Measurements from ENCODE around the gene ADAMTSL2. TPM values are rescaled to one million over a fixed set of nuclear protein-coding genes. Genes with fewer than 3 reads are reported as not detected.

Gene ADAMTSL2
- total RNA-seq, 1 donor from 2014 or later: 0.54 TPM

DNA sequence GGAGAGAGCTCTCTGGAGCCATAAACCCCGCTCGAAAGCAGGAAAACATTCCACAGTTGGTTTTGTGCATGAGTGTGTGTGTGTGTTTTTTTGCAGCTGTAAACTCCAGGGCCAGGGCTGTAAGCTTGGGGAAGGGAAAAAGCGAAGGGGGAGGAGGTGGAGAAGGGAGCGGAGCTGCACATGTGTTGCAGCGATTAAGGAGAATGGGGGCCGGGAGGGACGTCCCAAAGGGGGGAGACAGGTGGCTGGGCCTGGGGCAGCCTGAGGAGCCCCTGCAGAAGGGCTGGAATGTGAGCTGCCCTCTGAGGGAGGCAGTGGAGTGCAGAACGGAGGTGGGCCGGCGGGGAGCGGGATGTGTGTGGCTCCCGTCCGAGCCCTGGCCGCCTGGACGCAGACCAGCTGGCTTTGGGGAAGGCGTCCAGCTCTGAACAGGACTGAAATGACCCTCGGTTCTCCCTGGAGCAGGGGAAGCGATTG is 7.0 kb upstream of the ADAMTSL2 start:
- peaks cover 80% of the 10 kb centered on the region for H3K27me3 ChIP-seq (ENCODE audit: control insufficient read depth, insufficient read depth, low read length)
- DNase-seq (ENCODE audit: low read depth): no peak
- TF ChIP-seq, protein P1, sequence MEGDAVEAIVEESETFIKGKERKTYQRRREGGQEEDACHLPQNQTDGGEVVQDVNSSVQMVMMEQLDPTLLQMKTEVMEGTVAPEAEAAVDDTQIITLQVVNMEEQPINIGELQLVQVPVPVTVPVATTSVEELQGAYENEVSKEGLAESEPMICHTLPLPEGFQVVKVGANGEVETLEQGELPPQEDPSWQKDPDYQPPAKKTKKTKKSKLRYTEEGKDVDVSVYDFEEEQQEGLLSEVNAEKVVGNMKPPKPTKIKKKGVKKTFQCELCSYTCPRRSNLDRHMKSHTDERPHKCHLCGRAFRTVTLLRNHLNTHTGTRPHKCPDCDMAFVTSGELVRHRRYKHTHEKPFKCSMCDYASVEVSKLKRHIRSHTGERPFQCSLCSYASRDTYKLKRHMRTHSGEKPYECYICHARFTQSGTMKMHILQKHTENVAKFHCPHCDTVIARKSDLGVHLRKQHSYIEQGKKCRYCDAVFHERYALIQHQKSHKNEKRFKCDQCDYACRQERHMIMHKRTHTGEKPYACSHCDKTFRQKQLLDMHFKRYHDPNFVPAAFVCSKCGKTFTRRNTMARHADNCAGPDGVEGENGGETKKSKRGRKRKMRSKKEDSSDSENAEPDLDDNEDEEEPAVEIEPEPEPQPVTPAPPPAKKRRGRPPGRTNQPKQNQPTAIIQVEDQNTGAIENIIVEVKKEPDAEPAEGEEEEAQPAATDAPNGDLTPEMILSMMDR (IDR thresholded peaks at IDR 0.05; ENCODE audit: insufficient read depth, low read length, poor library complexity, severe bottlenecking): no peak

DNA sequence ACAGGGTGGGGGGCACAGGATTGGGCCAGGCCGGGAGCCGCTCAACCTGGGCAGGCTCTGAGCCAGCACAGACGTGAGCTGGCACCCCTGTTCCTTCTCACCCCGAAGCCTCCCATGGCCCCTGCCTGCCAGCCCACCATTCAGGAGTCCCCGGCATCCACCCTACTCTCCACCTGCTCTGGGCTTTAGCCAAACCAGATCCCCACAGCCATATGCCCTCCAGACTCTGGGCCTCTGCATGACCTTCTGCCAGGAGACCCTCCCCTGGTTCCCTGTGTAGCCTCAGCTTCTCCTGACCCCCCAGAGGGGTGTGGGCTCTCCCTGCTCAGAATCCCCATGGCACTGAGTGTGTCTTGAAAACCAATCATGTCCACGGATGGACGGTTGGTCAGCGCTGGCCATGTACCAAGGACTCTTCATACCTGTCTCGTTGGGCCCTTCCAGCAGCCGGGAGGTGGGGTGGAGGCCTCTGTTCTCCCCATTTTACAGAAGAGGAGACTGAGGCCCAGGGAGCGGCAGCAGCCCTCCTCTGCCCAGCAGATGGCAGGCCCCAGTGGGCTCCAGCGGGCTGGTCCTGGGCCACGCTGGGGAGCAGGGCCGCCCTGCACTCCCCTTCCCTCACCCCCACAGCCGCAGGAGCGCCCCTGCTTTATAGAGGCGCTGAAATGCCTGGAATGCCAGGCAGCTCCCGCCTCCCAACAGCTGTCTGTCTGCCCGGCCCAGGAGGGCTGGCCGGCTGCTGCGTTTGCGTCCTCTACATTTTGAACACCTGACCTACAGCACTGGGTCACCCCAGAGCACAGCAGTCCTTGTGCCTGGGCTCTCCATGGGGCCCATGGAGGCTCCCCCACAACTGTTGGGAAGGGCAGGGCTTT is 6.3 kb upstream of the ADAMTSL2 start:
- TF ChIP-seq, protein P1 (IDR thresholded peaks at IDR 0.05; ENCODE audit: insufficient read depth, low read length, poor library complexity, severe bottlenecking): no peak
- no peak for DNase-seq (ENCODE audit: low read depth)
- Histone ChIP-seq H3K36me3 (ENCODE audit: control insufficient read depth, insufficient read depth, low read length) (no peaks in the 10 kb centered on the region), H3K27me3 (ENCODE audit: control insufficient read depth, insufficient read depth, low read length) (peaks cover 83% of the 10 kb centered on the region), H3K4me3 (ENCODE audit: low read depth, low read length) (no peak overlapping the region)

More for the DNA sequence above, 7.0 kb upstream of the ADAMTSL2 start:
- Histone ChIP-seq H3K36me3 (ENCODE audit: control insufficient read depth, insufficient read depth, low read length) (no peaks in the 10 kb centered on the region), H3K4me3 (ENCODE audit: low read depth, low read length) (no peak overlapping the region)

DNA sequence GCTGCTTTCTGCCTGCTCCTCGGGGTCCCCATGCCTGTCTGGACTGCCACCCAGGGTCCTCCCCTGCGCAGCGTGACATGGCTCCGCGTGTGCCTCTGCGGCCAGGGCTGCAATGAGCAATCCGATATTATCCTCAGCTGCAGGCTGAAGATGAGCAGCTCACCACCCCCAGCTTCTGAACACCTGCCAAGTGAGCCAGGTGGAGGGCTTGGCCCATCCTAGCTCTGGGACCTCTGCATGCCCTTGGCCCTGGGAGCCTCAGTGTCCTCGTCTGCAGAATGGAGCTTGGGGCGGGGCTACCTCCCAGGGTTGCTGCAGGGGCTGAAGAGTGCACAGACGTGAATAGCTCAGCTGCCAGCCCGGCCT is 5.6 kb upstream of the ADAMTSL2 start:
- no peak overlapping the region for H3K4me3 ChIP-seq (ENCODE audit: low read depth, low read length)
- TF ChIP-seq, protein P1 (IDR thresholded peaks at IDR 0.05; ENCODE audit: insufficient read depth, low read length, poor library complexity, severe bottlenecking): no peak
- no peak for DNase-seq (ENCODE audit: low read depth)
- peaks cover 89% of the 10 kb centered on the region for H3K27me3 ChIP-seq (ENCODE audit: control insufficient read depth, insufficient read depth, low read length)
- no peaks in the 10 kb centered on the region for H3K36me3 ChIP-seq (ENCODE audit: control insufficient read depth, insufficient read depth, low read length)

DNA sequence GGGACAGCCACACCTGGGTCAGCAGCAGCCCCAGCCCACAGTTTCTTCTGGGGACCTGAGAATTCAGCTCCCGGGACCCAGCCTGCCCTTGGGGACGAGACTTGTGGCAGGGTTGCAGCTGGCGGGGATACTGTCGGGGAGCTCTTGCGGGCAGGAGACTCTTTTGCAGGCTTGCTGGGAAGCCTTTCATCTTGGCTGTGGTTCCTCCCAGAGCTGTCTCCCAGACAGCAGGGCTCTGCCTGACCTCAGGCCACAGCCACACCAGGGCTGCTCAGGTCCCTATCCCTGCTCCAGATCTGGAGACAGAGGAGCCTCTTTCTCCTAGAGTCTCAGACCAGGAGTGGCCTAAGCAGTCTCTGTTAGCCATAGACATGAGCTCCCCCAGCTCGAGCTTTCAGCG is 5.0 kb upstream of the ADAMTSL2 start:
- Histone ChIP-seq H3K27me3 (ENCODE audit: control insufficient read depth, insufficient read depth, low read length) (peaks cover 89% of the 10 kb centered on the region), H3K36me3 (ENCODE audit: control insufficient read depth, insufficient read depth, low read length) (no peaks in the 10 kb centered on the region), H3K4me3 (ENCODE audit: low read depth, low read length) (no peak overlapping the region)
- DNase-seq (ENCODE audit: low read depth): no peak
- TF ChIP-seq, protein P1 (IDR thresholded peaks at IDR 0.05; ENCODE audit: insufficient read depth, low read length, poor library complexity, severe bottlenecking): no peak

DNA sequence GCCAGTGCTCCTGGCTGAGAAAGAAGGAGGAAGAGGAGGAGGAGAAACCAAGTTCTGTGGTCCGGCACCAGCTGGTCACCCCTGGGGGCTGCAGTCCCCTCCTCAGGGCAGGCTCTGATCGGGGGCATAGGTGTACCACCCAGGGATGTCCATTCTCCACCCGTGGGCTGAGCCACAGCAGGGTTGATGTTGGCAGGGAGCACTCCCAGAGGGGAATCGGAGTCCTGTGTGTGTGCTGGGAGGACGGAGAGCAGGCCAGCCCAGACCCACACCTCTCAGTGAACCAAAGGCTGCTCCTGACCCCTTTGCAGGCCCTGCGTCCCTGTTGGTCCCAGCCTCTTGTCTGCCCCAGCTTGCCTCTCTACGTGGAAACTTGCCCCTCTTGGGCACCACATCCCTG is 4.6 kb upstream of the ADAMTSL2 start:
- no peak for DNase-seq (ENCODE audit: low read depth)
- Histone ChIP-seq H3K4me3 (ENCODE audit: low read depth, low read length) (no peak overlapping the region), H3K36me3 (ENCODE audit: control insufficient read depth, insufficient read depth, low read length) (no peaks in the 10 kb centered on the region), H3K27me3 (ENCODE audit: control insufficient read depth, insufficient read depth, low read length) (peaks cover 89% of the 10 kb centered on the region)
- TF ChIP-seq, protein P1 (IDR thresholded peaks at IDR 0.05; ENCODE audit: insufficient read depth, low read length, poor library complexity, severe bottlenecking): no peak

Measured in kidney epithelial cell (primary cell).